BE2C (cell line): Measurements from ENCODE around the gene GRHL1.

Experiments
- DNase-seq: peaks from one replicate; pipeline ENCODE4 v3.0.0-alpha.2; 2020
- H3K27me3 ChIP-seq: fragments of 250-450 bp; sonication (Bioruptor Pico); 2 replicates; pipeline ENCODE4 v1.5.1; 2020; ENCODE audit warnings: mild to moderate bottlenecking
- H3K36me3 ChIP-seq: fragments of 250-450 bp; sonication (Bioruptor Pico); 2 replicates; pipeline ENCODE4 v1.5.1; 2020; ENCODE audit warnings: mild to moderate bottlenecking
- H3K4me1 ChIP-seq: fragments of 250-450 bp; sonication (Bioruptor Pico); 2 replicates; pipeline ENCODE4 v1.5.1; 2020
- H3K4me3 ChIP-seq: 2 replicates; pipeline ENCODE4 v1.5.1; 2011; ENCODE audit warnings: low read depth, low read length
- H3K9me3 ChIP-seq: fragments of 250-450 bp; sonication (Bioruptor Pico); 2 replicates; pipeline ENCODE4 v1.5.1; 2020
- CTCF ChIP-seq: IDR thresholded peaks from 2 replicates; pipeline ENCODE4 v1.5.1; 2012; ENCODE audit warnings: mild to moderate bottlenecking, low read depth, low read length

GRHL1 gene

DNA sequence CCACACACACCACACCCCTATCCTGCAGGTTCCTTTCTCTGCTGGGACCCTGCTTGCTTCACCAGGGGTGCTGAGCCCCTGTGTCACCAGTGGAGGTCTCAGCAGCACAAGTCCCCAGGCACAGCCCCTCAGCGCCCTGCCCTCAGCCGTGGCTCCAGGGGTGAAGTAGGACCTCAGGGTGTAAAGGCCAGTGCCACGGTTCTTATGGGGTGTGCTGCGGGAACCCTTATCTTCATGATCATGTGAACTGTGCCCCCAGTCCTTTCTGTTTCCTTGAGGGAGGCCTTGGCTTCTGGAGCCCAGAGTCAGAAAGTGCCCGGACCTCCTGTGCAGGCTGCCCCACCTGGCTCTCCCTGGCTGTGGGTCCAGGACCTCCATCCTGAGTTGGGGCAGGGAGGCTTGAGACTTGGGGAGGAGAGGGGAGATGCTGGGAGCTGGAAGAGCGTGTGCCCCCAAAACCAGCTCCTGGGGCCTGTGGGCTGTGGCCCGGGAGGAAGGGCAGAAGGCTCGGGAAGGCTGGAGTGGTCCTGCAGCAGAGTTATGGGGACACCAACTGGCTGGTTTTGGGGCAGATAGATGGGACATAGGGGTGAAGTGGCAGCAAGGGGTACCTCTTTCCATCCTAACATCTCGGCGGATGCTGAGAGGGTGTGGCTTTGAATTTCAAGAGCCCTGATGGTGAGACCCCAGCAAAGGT is 71.6 kb downstream of the GRHL1 start:
- H3K4me3 ChIP-seq: no peak overlapping the region
- no peaks in the 10 kb centered on the region for H3K27me3 ChIP-seq

GRCh38 chr2:10026940-10027569 is 75.6 kb downstream of the GRHL1 start:
- H3K27me3 ChIP-seq: no peaks in the 10 kb centered on the region
- no peak for DNase-seq
- no peak overlapping the region for H3K4me3 ChIP-seq
- no peaks in the 10 kb centered on the region for H3K4me1 ChIP-seq
- no peaks in the 10 kb centered on the region for H3K9me3 ChIP-seq
- no peak for TF ChIP-seq CTCF
- H3K36me3 ChIP-seq: no peaks in the 10 kb centered on the region

More for the DNA sequence above, 71.6 kb downstream of the GRHL1 start:
- Histone ChIP-seq H3K9me3 (no peaks in the 10 kb centered on the region), H3K4me1 (no peaks in the 10 kb centered on the region), H3K36me3 (no peaks in the 10 kb centered on the region)
- DNase-seq: no peak
- TF ChIP-seq CTCF: no peak

GRCh38 chr2:10027660-10028330 is 76.3 kb downstream of the GRHL1 start:
- Histone ChIP-seq H3K4me3 (no peak overlapping the region), H3K4me1 (no peaks in the 10 kb centered on the region), H3K9me3 (no peaks in the 10 kb centered on the region), H3K36me3 (no peaks in the 10 kb centered on the region), H3K27me3 (no peaks in the 10 kb centered on the region)
- no peak for DNase-seq
- TF ChIP-seq CTCF: no peak

DNA sequence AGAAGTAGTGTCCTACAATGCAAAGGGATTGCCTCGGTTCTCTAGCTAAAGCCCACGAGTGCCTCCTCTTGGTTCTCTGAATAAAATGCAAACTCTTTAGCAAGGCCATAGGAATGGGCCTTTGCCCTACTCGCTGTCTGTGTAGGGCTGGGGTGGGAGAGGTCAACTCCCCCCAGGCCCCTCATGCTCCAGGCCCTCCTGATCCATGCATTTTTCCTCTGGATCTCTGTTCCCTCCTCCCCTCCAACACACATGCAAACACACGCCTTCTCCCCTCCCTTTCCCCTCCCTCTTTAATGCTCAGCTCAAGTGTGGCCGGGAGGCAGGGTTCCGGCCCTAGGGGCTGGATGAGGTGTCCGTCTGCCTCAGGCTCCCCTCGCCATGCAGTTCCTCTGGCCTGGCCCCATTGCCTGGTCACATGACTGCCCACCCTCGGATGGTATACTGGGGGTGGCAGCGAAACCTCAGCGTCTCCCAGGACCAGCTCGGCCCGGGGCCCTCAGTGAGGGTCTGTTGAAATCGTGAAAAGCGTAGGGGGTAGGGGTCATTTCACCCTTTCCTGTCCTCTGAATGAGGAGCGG is 77.0 kb downstream of the GRHL1 start:
- no peaks in the 10 kb centered on the region for H3K9me3 ChIP-seq
- no peak for DNase-seq
- H3K4me1 ChIP-seq: no peaks in the 10 kb centered on the region
- no peak for TF ChIP-seq CTCF
- no peak overlapping the region for H3K4me3 ChIP-seq
- no peaks in the 10 kb centered on the region for H3K36me3 ChIP-seq
- H3K27me3 ChIP-seq: no peaks in the 10 kb centered on the region

GRCh38 chr2:10028988-10029874 is 77.7 kb downstream of the GRHL1 start:
- no peak for TF ChIP-seq CTCF
- H3K36me3 ChIP-seq: no peaks in the 10 kb centered on the region

More at GRCh38 chr2:10028988-10029874, 77.7 kb downstream of the GRHL1 start:
- Histone ChIP-seq H3K27me3 (no peaks in the 10 kb centered on the region), H3K4me1 (no peaks in the 10 kb centered on the region), H3K4me3 (no peak overlapping the region), H3K9me3 (no peaks in the 10 kb centered on the region)
- DNase-seq: no peak
